IMR-90 (cell line): Measurements from ENCODE around the gene OPN1MW2.
"Not testable (repeated sequence)": the region's sequence is repeated elsewhere in the genome, so short reads cannot be mapped to it uniquely, and the experiment has no call there.

Experiments used
- CTCF ChIP-seq: conservative IDR thresholded peaks from 2 replicates; pipeline ENCODE4 v1.5.1; 2012; ENCODE audit warnings: mild to moderate bottlenecking, low read depth, low read length, improper control_type of control experiment
- NFE2L2 ChIP-seq: fragments of 150-350 bp; IDR thresholded peaks from 2 replicates; pipeline ENCODE4 v1.6.1; 2016; ENCODE audit warnings: low read depth, mild to moderate bottlenecking, low read length
- POLR2A ChIP-seq: IDR thresholded peaks from 2 replicates; pipeline ENCODE4 v1.6.1; 2012; ENCODE audit warnings: mild to moderate bottlenecking, low read depth, low read length
- RCOR1 ChIP-seq: IDR thresholded peaks from 2 replicates; pipeline ENCODE4 v1.6.1; 2012; ENCODE audit warnings: mild to moderate bottlenecking, low read length, improper control_type of control experiment; ENCODE audit not compliant: insufficient replicate concordance
- RFX5 ChIP-seq: IDR thresholded peaks from 2 replicates; pipeline ENCODE4 v1.8.0; 2012; ENCODE audit warnings: low read depth, mild to moderate bottlenecking, low read length, moderate library complexity
- SMC3 ChIP-seq: fragments of 150-350 bp; IDR thresholded peaks from 2 replicates; pipeline ENCODE4 v1.6.1; 2016; ENCODE audit warnings: low read depth, mild to moderate bottlenecking, antibody characterized with exemption, low read length, moderate library complexity

DNA sequence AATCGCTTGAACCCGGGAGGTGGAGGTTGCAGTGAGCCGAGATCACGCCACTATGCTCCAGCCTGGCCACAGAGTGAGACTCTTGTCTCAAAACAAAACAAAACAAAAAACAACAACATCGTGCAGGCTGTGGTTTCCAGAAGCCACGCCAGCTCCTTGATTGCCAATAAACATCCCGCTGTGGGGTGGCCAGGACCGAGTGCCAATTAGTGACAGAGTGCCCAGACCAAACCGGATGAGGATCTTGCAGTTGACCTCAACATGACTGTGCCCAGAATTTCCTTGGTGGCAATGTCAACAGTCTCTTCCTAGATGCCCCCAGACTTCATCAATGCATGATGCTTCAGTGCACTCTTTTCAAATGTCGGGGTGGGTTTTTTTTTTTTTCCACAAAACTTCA lies 39.2 kb downstream of the OPN1MW2 start:
- not testable (repeated sequence) for TF ChIP-seq RCOR1, POLR2A, CTCF, NFE2L2, RFX5, SMC3
